Upper lobe of left lung (tissue), 6 donors: ENCODE results near the gene FEM1B. TPM values are rescaled to one million over a fixed set of nuclear protein-coding genes. Genes with fewer than 3 reads are reported as not detected.

ENCODE experiments used
- ATAC-seq, 2 donors: fragments of 200-7000 bp; cut with Tn5 transposase; one replicate each; pipeline ENCODE4 v1.9.1; 2022; ENCODE audit warnings: mild to moderate bottlenecking in 2 of 2, moderate library complexity in 2 of 2; ENCODE audit not compliant: low FRiP score in 2 of 2
- DNase-seq, 2 donors: peaks; one replicate each; pipeline ENCODE4 v3.0.0-alpha.2; 2019 to 2020
- H3K27ac ChIP-seq, 4 donors: fragments of 200-600 bp; sonication (generic); one replicate each; pipeline ENCODE4 v1.5.1; 2016 to 2019
- H3K27me3 ChIP-seq, 4 donors: fragments of 200-600 bp; sonication (generic); one replicate each; pipeline ENCODE4 v1.5.1; 2017 to 2019
- H3K36me3 ChIP-seq, 4 donors: fragments of 200-600 bp; sonication (generic); one replicate each; pipeline ENCODE4 v1.5.1; 2016 to 2019
- H3K4me1 ChIP-seq, 4 donors: fragments of 200-600 bp; sonication (generic); one replicate each; pipeline ENCODE4 v1.5.1; 2018 to 2019
- H3K4me3 ChIP-seq, 4 donors: fragments of 200-600 bp; sonication (generic); one replicate each; pipeline ENCODE4 v1.5.1; 2017 to 2019; ENCODE audit warnings: mild to moderate bottlenecking in 2 of 4, moderate library complexity in 1 of 4
- H3K9me3 ChIP-seq, 4 donors: fragments of 200-600 bp; sonication (generic); one replicate each; pipeline ENCODE4 v1.5.1; 2018 to 2019
- EP300 ChIP-seq, 4 donors: sonication (generic); formaldehyde crosslinking; IDR thresholded peaks; one replicate each; pipeline ENCODE4 v1.5.1; 2017; ENCODE audit warnings: antibody characterized with exemption in 4 of 4, control low read depth in 2 of 4
- POLR2A ChIP-seq, 4 donors: fragments of 450-650 bp; IDR thresholded peaks; one replicate each; pipeline ENCODE4 v1.5.1; 2016 to 2017; ENCODE audit warnings: antibody characterized with exemption in 4 of 4, mild to moderate bottlenecking in 2 of 4
- POLR2AphosphoS5 ChIP-seq, 2 donors: sonication (generic); formaldehyde crosslinking; IDR thresholded peaks; one replicate each; pipeline ENCODE4 v1.5.1; 2017; ENCODE audit warnings: antibody characterized with exemption in 2 of 2
- WGBS, 2 donors: methylation state at CpG; one replicate each; pipeline ENCODE4 v1.1.5; 2017 to 2018; 5-methylcytosine and 5-hydroxymethylcytosine counted together
- total RNA-seq, 6 donors: library from RNA; depleted of rRNA in 4 of 6; stranded (reverse); fragments of >200 nt in 4 of 6; gene quantifications; one replicate each; pipeline versions ENCODE4 v1.1.0 to v1.2.1, GENCODE V29; 2016 to 2021
- TF ChIP-seq, protein P1 (sequence below), 6 experiments: fragments of 450-650 bp in 4 of 6; fragments of 200-600 bp in 2 of 6; sonication (generic) in 2 of 6; IDR thresholded peaks; one replicate each; pipeline ENCODE4 v1.5.1; 2016 to 2019; ENCODE audit warnings: antibody characterized with exemption in 6 of 6
- donor health status: DM: no; HTN: no; CAD: no; lungs with moderate emphysema.
- donor health status: DM: no; HTN: yes; CAD: no; lungs with severe emphysema.

FEM1B gene
- total RNA-seq, 6 donors from 2014 or later: 16.0 to 58.8 (median 36.9) TPM

DNA sequence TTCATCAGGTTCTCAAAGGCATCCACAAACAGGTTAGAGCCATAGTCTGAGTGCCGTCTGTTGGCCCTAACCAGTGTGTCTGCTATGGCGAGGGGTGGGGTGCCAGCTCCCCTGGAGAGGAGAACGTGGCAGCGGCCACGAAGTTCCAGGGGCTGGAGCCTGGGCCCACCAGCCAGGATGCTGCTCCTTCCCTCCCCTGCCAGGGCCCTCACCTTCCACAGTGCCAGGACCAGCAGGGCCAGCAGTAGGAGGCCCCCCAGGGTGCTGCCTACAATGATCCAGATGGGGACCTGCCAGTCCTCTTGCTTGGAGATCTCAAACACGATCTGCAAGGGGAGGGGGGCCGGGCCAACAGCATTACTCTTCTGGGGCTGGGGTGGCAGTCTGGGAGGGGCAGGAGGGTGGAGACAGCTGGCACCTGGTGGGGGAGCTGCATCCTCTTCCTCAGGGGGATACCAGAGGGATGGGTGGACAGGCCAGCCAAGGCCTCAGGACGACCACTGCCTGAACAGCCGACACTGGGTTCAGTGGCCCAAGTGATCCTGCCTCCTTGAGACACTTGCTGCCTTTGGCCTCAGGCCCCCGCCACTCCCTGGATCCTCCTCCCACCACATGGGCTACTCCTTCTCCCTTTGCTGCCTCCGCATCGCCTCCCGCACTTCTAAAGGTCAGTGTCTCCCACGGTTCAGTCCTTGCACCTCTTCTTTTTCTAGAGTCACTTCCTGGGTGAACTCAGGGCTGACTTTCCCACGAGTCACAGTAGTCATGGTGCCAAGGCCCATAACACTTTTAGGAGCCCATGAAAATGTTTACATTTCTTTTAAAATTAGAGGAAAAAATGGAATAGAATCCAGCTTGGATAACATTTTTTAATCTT, 26.3 kb downstream of the FEM1B start:
- Histone ChIP-seq H3K4me3 (no peak overlapping the region), H3K27me3 (no peaks in the 10 kb centered on the region), H3K9me3 (no peaks in the 10 kb centered on the region), H3K4me1 (peaks cover 8 to 23% (median 13%) of the 10 kb centered on the region in 4 donors), H3K27ac (no peak overlapping the region), H3K36me3 (no peaks in the 10 kb centered on the region)
- ATAC-seq (no peak), DNase-seq (no peak)
- WGBS, 2 donors: 79 to 84% methylated on average over 12 to 15 of the region's 15 CpGs
- TF ChIP-seq POLR2AphosphoS5 (IDR thresholded peaks at IDR 0.05) (no peak), POLR2A (IDR thresholded peaks at IDR 0.05) (no peak), EP300 (IDR thresholded peaks at IDR 0.05) (no peak)
- TF ChIP-seq, protein P1, sequence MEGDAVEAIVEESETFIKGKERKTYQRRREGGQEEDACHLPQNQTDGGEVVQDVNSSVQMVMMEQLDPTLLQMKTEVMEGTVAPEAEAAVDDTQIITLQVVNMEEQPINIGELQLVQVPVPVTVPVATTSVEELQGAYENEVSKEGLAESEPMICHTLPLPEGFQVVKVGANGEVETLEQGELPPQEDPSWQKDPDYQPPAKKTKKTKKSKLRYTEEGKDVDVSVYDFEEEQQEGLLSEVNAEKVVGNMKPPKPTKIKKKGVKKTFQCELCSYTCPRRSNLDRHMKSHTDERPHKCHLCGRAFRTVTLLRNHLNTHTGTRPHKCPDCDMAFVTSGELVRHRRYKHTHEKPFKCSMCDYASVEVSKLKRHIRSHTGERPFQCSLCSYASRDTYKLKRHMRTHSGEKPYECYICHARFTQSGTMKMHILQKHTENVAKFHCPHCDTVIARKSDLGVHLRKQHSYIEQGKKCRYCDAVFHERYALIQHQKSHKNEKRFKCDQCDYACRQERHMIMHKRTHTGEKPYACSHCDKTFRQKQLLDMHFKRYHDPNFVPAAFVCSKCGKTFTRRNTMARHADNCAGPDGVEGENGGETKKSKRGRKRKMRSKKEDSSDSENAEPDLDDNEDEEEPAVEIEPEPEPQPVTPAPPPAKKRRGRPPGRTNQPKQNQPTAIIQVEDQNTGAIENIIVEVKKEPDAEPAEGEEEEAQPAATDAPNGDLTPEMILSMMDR (IDR thresholded peaks at IDR 0.05): no peak

DNA sequence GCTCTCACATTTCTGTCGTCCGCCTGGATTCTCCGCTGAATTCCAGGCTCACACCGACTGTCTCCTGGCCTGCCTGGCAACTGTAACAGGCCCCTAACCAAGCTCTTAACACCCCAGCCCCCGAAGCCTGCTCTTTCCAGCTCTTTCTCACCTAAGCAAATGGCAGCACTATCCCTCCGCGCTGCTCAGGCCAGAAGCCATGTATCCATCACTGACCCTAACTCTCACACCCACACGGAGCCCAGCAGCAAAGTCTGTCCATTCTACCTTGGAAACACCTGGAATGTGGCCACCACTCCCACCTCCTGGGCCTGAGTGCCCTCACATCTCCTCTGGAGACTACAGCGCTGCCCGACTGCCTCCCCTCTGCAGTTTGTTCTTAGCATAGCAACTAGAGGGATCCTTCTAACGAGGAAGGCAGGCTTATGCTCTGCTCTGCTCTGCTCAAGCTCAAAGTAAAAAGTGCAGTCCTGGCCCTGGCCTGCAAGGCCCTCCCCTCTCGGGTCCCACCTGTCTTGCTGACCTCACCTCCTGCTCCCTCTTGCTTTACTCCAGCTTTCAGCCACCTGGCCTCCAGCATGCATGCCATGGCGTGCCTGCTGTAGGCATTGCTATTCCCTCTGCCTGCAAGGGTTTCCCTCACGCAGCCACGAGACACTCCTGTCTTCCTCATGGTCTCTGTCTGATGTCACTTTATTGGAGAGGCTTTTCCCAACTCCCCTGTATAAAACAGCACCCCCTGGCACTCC, 27.2 kb downstream of the FEM1B start:
- 82 to 83% methylated on average over 15 of the region's 15 CpGs for WGBS, 2 donors
- TF ChIP-seq POLR2AphosphoS5 (IDR thresholded peaks at IDR 0.05) (no peak), POLR2A (IDR thresholded peaks at IDR 0.05) (no peak), EP300 (IDR thresholded peaks at IDR 0.05) (no peak)
- TF ChIP-seq, protein P1 (IDR thresholded peaks at IDR 0.05): no peak
- no peak overlapping the region for H3K4me3 ChIP-seq
- peaks cover 3 to 14% (median 7%) of the 10 kb centered on the region in 4 donors for H3K4me1 ChIP-seq
- no peaks in the 10 kb centered on the region for H3K27me3 ChIP-seq
- no peaks in the 10 kb centered on the region for H3K9me3 ChIP-seq
- H3K27ac ChIP-seq: no peak overlapping the region
- ATAC-seq: no peak
- DNase-seq: no peak
- H3K36me3 ChIP-seq: no peaks in the 10 kb centered on the region

DNA sequence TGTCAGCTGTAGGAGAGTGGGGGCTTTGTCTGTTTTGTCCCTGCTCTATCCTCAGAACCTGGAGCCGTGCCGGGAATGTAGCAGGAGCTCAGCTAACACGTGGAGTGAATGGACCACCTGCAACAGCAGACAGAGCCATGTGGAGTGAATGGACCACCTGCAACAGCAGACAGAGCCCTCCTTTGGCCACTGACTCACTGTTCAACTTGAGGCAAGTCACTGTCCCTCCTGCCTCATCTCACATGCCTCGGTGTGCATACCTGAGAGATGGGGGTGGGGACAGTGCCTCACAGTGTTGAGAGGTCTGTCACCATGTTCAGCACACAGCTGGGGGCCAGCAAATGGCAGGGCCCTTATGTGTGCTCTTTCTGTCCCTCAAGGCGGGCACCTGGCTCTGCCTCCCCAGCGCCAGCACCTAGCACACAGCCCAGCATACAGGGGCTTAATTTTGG, 27.9 kb downstream of the FEM1B start:
- ATAC-seq: no peak
- Histone ChIP-seq H3K9me3 (no peaks in the 10 kb centered on the region), H3K36me3 (no peaks in the 10 kb centered on the region), H3K4me1 (peaks cover 0 to 7% (median 4%) of the 10 kb centered on the region in 4 donors), H3K27ac (no peak overlapping the region), H3K4me3 (no peak overlapping the region), H3K27me3 (no peaks in the 10 kb centered on the region)
- WGBS, 2 donors: 76 to 88% methylated on average over 4 to 6 of the region's 6 CpGs
- TF ChIP-seq, protein P1 (IDR thresholded peaks at IDR 0.05): no peak
- no peak for TF ChIP-seq EP300 (IDR thresholded peaks at IDR 0.05)
- no peak for TF ChIP-seq POLR2AphosphoS5 (IDR thresholded peaks at IDR 0.05)
- no peak for TF ChIP-seq POLR2A (IDR thresholded peaks at IDR 0.05)
- DNase-seq: no peak

DNA sequence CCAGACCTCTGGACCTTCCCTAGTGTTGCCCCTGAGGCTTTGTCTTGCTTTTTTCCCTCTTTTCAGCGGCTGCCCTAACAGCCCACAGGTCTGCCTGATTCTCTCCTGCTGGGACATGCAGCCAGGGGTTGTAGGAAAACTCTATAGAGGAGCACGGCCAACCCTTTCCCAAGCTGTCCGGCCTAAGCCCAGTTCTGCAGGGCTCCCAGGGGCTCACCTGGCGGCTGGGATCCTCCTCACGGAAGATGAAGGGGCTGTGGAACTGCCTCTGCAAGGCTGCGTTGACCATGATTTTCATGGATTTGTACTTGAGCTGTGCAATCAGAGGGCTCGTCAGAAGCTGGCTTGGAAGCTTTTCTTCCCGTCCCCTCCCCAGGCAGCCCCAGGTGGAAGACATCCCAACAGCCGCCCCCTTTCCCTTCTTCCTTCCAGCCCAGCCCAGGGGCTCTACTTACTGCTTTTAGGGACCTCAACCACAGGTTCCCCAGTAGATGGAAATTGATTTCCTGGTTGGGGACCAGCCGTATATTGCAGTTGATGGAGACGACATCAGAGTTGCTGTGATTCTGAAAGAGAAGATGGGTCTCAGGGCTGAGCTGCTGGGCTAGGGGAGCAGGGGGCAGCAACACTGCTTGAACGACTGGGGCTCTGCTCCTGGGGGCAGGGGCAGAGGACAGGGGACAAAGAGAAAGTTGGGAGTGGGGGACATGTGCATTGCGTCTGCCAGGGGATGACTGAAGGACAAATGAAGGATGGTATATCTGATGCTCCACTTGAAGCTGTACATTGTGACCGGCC, 29.8 kb downstream of the FEM1B start:
- Histone ChIP-seq H3K9me3 (no peaks in the 10 kb centered on the region), H3K27me3 (no peaks in the 10 kb centered on the region), H3K27ac (no peak overlapping the region), H3K36me3 (no peaks in the 10 kb centered on the region), H3K4me1 (peaks cover 0 to 6% (median 4%) of the 10 kb centered on the region in 4 donors), H3K4me3 (no peak overlapping the region)
- 79 to 82% methylated on average over 8 to 14 of the region's 14 CpGs for WGBS, 2 donors
- DNase-seq (no peak), ATAC-seq (no peak)
- TF ChIP-seq POLR2AphosphoS5 (IDR thresholded peaks at IDR 0.05): no peak
- no peak for TF ChIP-seq POLR2A (IDR thresholded peaks at IDR 0.05)
- TF ChIP-seq, protein P1 (IDR thresholded peaks at IDR 0.05): no peak
- TF ChIP-seq EP300 (IDR thresholded peaks at IDR 0.05): no peak
